Breast epithelium (tissue), 4 donors: ENCODE results near the gene CTNNA2. TPM values are rescaled to one million over a fixed set of nuclear protein-coding genes. Genes with fewer than 3 reads are reported as not detected.

Source experiments
- DNase-seq, 2 donors: peaks; one replicate each; pipeline ENCODE4 v3.0.0-alpha.2; 2019; ENCODE audit warnings: low spot score in 2 of 2
- H3K27ac ChIP-seq, 2 donors: fragments of 200-600 bp; sonication (generic) in 1 of 2; one replicate each; pipeline ENCODE4 v1.5.1; 2016 to 2019; ENCODE audit warnings: mild to moderate bottlenecking in 1 of 2
- H3K27me3 ChIP-seq, 2 donors: fragments of 200-600 bp; sonication (generic) in 1 of 2; one replicate each; pipeline versions ENCODE4 v1.5.1 to v1.6.0; 2017 to 2019; ENCODE audit warnings: control low read depth in 1 of 2, mild to moderate bottlenecking in 1 of 2
- H3K36me3 ChIP-seq: fragments of 200-600 bp; one replicate; pipeline ENCODE4 v1.5.1; 2019
- H3K4me1 ChIP-seq, 2 donors: fragments of 200-600 bp; sonication (generic); one replicate each; pipeline ENCODE4 v1.5.1; 2016 to 2019; ENCODE audit warnings: control low read depth in 1 of 2
- H3K4me3 ChIP-seq, 3 donors: fragments of 200-600 bp; sonication (generic); 1 replicate in 2 of 3; 2 replicates in 1 of 3; pipeline ENCODE4 v1.5.1; 2016 to 2019; ENCODE audit warnings: mild to moderate bottlenecking in 3 of 3, moderate library complexity in 2 of 3
- H3K9me3 ChIP-seq, 2 donors: fragments of 200-600 bp; sonication (generic) in 1 of 2; one replicate each; pipeline ENCODE4 v1.5.1; 2016 to 2019; ENCODE audit warnings: control low read depth in 1 of 2
- POLR2A ChIP-seq: fragments of 450-650 bp; IDR thresholded peaks from one replicate; pipeline ENCODE4 v1.6.1; 2016; ENCODE audit warnings: antibody characterized with exemption, mild to moderate bottlenecking, moderate library complexity
- POLR2AphosphoS5 ChIP-seq, 3 donors: sonication (generic); formaldehyde crosslinking; IDR thresholded peaks; one replicate each; pipeline ENCODE4 v1.6.1; 2017; ENCODE audit warnings: antibody characterized with exemption in 3 of 3
- intact Hi-C: fragments of 100-400 bp; cut with DNase I; formaldehyde crosslinking; loops from one replicate; pipeline ENCODE4 v1.15.1; 2023; ENCODE audit warnings: low total_unique reads
- total RNA-seq, 3 donors: library from RNA; depleted of rRNA; stranded (reverse); fragments of >200 nt; gene quantifications; one replicate each; pipeline ENCODE4 v1.1.0, GENCODE V29; 2016
- TF ChIP-seq, protein P1 (sequence below), 3 donors: fragments of 450-650 bp; IDR thresholded peaks; one replicate each; pipeline ENCODE4 v1.5.1; 2016 to 2017; ENCODE audit warnings: antibody characterized with exemption in 3 of 3, mild to moderate bottlenecking in 3 of 3, moderate library complexity in 3 of 3

The CTNNA2 gene
- total RNA-seq, 3 donors from 2014 or later: 0.16 TPM; not detected in 2

GRCh38 chr2:80328159-80328571 is 815.3 kb downstream of the CTNNA2 start:
- TF ChIP-seq POLR2AphosphoS5 (IDR thresholded peaks at IDR 0.05): no peak
- TF ChIP-seq, protein P1, sequence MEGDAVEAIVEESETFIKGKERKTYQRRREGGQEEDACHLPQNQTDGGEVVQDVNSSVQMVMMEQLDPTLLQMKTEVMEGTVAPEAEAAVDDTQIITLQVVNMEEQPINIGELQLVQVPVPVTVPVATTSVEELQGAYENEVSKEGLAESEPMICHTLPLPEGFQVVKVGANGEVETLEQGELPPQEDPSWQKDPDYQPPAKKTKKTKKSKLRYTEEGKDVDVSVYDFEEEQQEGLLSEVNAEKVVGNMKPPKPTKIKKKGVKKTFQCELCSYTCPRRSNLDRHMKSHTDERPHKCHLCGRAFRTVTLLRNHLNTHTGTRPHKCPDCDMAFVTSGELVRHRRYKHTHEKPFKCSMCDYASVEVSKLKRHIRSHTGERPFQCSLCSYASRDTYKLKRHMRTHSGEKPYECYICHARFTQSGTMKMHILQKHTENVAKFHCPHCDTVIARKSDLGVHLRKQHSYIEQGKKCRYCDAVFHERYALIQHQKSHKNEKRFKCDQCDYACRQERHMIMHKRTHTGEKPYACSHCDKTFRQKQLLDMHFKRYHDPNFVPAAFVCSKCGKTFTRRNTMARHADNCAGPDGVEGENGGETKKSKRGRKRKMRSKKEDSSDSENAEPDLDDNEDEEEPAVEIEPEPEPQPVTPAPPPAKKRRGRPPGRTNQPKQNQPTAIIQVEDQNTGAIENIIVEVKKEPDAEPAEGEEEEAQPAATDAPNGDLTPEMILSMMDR (IDR thresholded peaks at IDR 0.05): no peak
- TF ChIP-seq POLR2A: no peak
- no peak for DNase-seq
- no peaks in the 10 kb centered on the region for H3K36me3 ChIP-seq

GRCh38 chr2:80329491-80329890 is 816.6 kb downstream of the CTNNA2 start:
- Histone ChIP-seq H3K4me1 (no peaks in the 10 kb centered on the region), H3K4me3 (no peak overlapping the region), H3K9me3 (no peaks in the 10 kb centered on the region), H3K27me3 (no peaks in the 10 kb centered on the region), H3K36me3 (no peaks in the 10 kb centered on the region), H3K27ac (no peak overlapping the region)
- DNase-seq: no peak
- intact Hi-C loops: no loop called here
- no peak for TF ChIP-seq POLR2A
- TF ChIP-seq, protein P1 (IDR thresholded peaks at IDR 0.05): no peak
- TF ChIP-seq POLR2AphosphoS5 (IDR thresholded peaks at IDR 0.05): no peak

More at GRCh38 chr2:80328159-80328571, 815.3 kb downstream of the CTNNA2 start:
- Histone ChIP-seq H3K27me3 (peaks cover 0 to 2% of the 10 kb centered on the region in 2 donors), H3K4me3 (no peak overlapping the region), H3K9me3 (no peaks in the 10 kb centered on the region), H3K27ac (no peak overlapping the region), H3K4me1 (no peaks in the 10 kb centered on the region)
- intact Hi-C loops: no loop called here

- TF ChIP-seq, protein P1 (IDR thresholded peaks at IDR 0.05): no peak
- TF ChIP-seq POLR2AphosphoS5 (IDR thresholded peaks at IDR 0.05): no peak
- no peak for TF ChIP-seq POLR2A
- Histone ChIP-seq H3K27ac (no peak overlapping the region), H3K36me3 (no peaks in the 10 kb centered on the region), H3K9me3 (no peaks in the 10 kb centered on the region), H3K27me3 (no peaks in the 10 kb centered on the region), H3K4me1 (no peaks in the 10 kb centered on the region), H3K4me3 (no peak overlapping the region)
- no peak for DNase-seq
- intact Hi-C loops: loop anchor here (1.0 kb wide), 1 partner anchor 31 kb away; no protein-coding TSS in a partner anchor
Observed at GRCh38 chr2:80330527-80331450, 817.9 kb downstream of the CTNNA2 start.

GRCh38 chr2:80333886-80334285 is 821.0 kb downstream of the CTNNA2 start:
- no peak for DNase-seq
- H3K9me3 ChIP-seq: no peaks in the 10 kb centered on the region
- no peak overlapping the region for H3K27ac ChIP-seq
- no peaks in the 10 kb centered on the region for H3K36me3 ChIP-seq
- intact Hi-C loops: no loop called here
- TF ChIP-seq, protein P1 (IDR thresholded peaks at IDR 0.05): no peak
- TF ChIP-seq POLR2AphosphoS5 (IDR thresholded peaks at IDR 0.05) (no peak), POLR2A (no peak)
- no peak overlapping the region for H3K4me3 ChIP-seq
- no peaks in the 10 kb centered on the region for H3K27me3 ChIP-seq
- H3K4me1 ChIP-seq: no peaks in the 10 kb centered on the region

- H3K36me3 ChIP-seq: no peaks in the 10 kb centered on the region
- no peak for TF ChIP-seq POLR2A
- TF ChIP-seq, protein P1 (IDR thresholded peaks at IDR 0.05): no peak
- no peak for TF ChIP-seq POLR2AphosphoS5 (IDR thresholded peaks at IDR 0.05)
- no peak overlapping the region for H3K27ac ChIP-seq
- H3K27me3 ChIP-seq: no peaks in the 10 kb centered on the region
- DNase-seq: no peak
- no peaks in the 10 kb centered on the region for H3K4me1 ChIP-seq
- H3K9me3 ChIP-seq: no peaks in the 10 kb centered on the region
- no peak overlapping the region for H3K4me3 ChIP-seq
- intact Hi-C loops: no loop called here
Observed at GRCh38 chr2:80335411-80335810, 822.6 kb downstream of the CTNNA2 start.
